ENCODE measurements around the gene GSTA2.

The GSTA2 gene

GRCh38 chr6:52746213-52746612, 17.1 kb downstream of the GSTA2 start:
- CTCF ChIA-PET: interaction anchor here (1.2 kb wide), 1 partner anchor 22 kb away, joined by 5 read pairs; no protein-coding TSS in a partner anchor
- POLR2A ChIA-PET: no interaction called here
- no peak for TF ChIP-seq CTCF (IDR thresholded peaks at IDR 0.05; ENCODE audit: control extremely low read depth, extremely low read depth, low read depth, missing control alignments)
- DNase-seq (ENCODE audit: extremely low spot score): no peak

- CTCF ChIA-PET: interaction anchor here (1.2 kb wide), 1 partner anchor 21 kb away, joined by 5 read pairs; no protein-coding TSS in a partner anchor
- no peak for TF ChIP-seq CTCF (IDR thresholded peaks at IDR 0.05; ENCODE audit: control extremely low read depth, extremely low read depth, low read depth, missing control alignments)
- POLR2A ChIA-PET: no interaction called here
- DNase-seq (ENCODE audit: extremely low spot score): no peak
Measured at GRCh38 chr6:52745764-52746201, 17.5 kb downstream of the GSTA2 start.

GRCh38 chr6:52741872-52742271, 21.4 kb downstream of the GSTA2 start:
- DNase-seq (ENCODE audit: extremely low spot score): no peak
- POLR2A ChIA-PET: no interaction called here
- TF ChIP-seq CTCF (IDR thresholded peaks at IDR 0.05; ENCODE audit: control extremely low read depth, extremely low read depth, low read depth, missing control alignments): no peak
- CTCF ChIA-PET: no interaction called here

GRCh38 chr6:52739627-52740026, 23.6 kb downstream of the GSTA2 start:
- ChIA-PET POLR2A (no interaction called here), CTCF (interaction anchor here (1.9 kb wide), 1 partner anchor 14 kb away, joined by 7 read pairs; no protein-coding TSS in a partner anchor)
- no peak for DNase-seq (ENCODE audit: extremely low spot score)
- no peak for TF ChIP-seq CTCF (IDR thresholded peaks at IDR 0.05; ENCODE audit: control extremely low read depth, extremely low read depth, low read depth, missing control alignments)

- TF ChIP-seq CTCF (IDR thresholded peaks at IDR 0.05; ENCODE audit: control extremely low read depth, extremely low read depth, low read depth, missing control alignments): no peak
- ChIA-PET CTCF (interaction anchor here (1.9 kb wide), 1 partner anchor 14 kb away, joined by 7 read pairs; no protein-coding TSS in a partner anchor), POLR2A (no interaction called here)
- no peak for DNase-seq (ENCODE audit: extremely low spot score)
Measured at GRCh38 chr6:52739134-52739533, 24.1 kb downstream of the GSTA2 start.

- no peak for DNase-seq (ENCODE audit: extremely low spot score)
- ChIA-PET CTCF (interaction anchor here (1.1 kb wide), 1 partner anchor 68 kb away, joined by 3 read pairs; no protein-coding TSS in a partner anchor), POLR2A (no interaction called here)
- no peak for TF ChIP-seq CTCF (IDR thresholded peaks at IDR 0.05; ENCODE audit: control extremely low read depth, extremely low read depth, low read depth, missing control alignments)
Measured at GRCh38 chr6:52736145-52736544, 27.1 kb downstream of the GSTA2 start.
